Neuronal stem cell (in vitro differentiated cells): ENCODE measurements around the gene TTLL8.

Source experiments
- DNase-seq: peaks from one replicate; pipeline ENCODE4 v3.0.0-alpha.2; 2013; ENCODE audit warnings: low spot score
- H2AFZ ChIP-seq: one replicate; pipeline ENCODE4 v1.6.1; 2013; ENCODE audit warnings: mild to moderate bottlenecking, low read length, inconsistent platforms
- H2AK5ac ChIP-seq: 2 replicates; pipeline ENCODE4 v1.6.1; 2013; ENCODE audit warnings: low read depth, mild to moderate bottlenecking, inconsistent platforms, low read length, moderate library complexity, mixed read lengths
- H2BK120ac ChIP-seq: 2 replicates; pipeline ENCODE4 v1.6.1; 2013; ENCODE audit warnings: low read depth, mild to moderate bottlenecking, inconsistent platforms, low read length, moderate library complexity, mixed read lengths
- H2BK12ac ChIP-seq: one replicate; pipeline ENCODE4 v1.6.1; 2013; ENCODE audit warnings: low read length, inconsistent platforms
- H2BK15ac ChIP-seq: 2 replicates; pipeline ENCODE4 v1.6.1; 2013; ENCODE audit warnings: mild to moderate bottlenecking, low read length, inconsistent platforms, mixed read lengths
- H2BK5ac ChIP-seq: one replicate; pipeline ENCODE4 v1.6.1; 2013; ENCODE audit warnings: inconsistent platforms, mild to moderate bottlenecking, low read length, moderate library complexity
- H3K14ac ChIP-seq: one replicate; pipeline ENCODE4 v1.6.1; 2013; ENCODE audit warnings: low read length, inconsistent platforms
- H3K18ac ChIP-seq: 2 replicates; pipeline ENCODE4 v1.6.1; 2013; ENCODE audit warnings: low read length, inconsistent platforms
- H3K23ac ChIP-seq: 2 replicates; pipeline ENCODE4 v1.6.1; 2013; ENCODE audit warnings: low read depth, mild to moderate bottlenecking, mixed read lengths, low read length, inconsistent platforms; ENCODE audit not compliant: poor library complexity
- H3K27ac ChIP-seq: replicated peaks from 3 replicates; pipeline ENCODE4 v1.5.1; 2013; ENCODE audit warnings: low read length, inconsistent platforms
- H3K27me3 ChIP-seq, 3 experiments: 2 replicates each; pipeline ENCODE4 v1.6.1; 2013; ENCODE audit warnings: low read length in 3 of 3, mild to moderate bottlenecking in 2 of 3, inconsistent platforms in 1 of 3, low read depth in 1 of 3, mixed read lengths in 1 of 3, moderate library complexity in 1 of 3; ENCODE audit not compliant: control insufficient read depth in 3 of 3, insufficient read depth in 3 of 3
- H3K36me3 ChIP-seq, 2 donors: replicated peaks in 1 of 2; 2 replicates each; pipeline ENCODE4 v1.6.1; 2013; ENCODE audit warnings: low read length in 2 of 2; ENCODE audit not compliant: control insufficient read depth in 2 of 2, insufficient read depth in 2 of 2
- H3K4ac ChIP-seq: 2 replicates; pipeline ENCODE4 v1.6.1; 2013; ENCODE audit warnings: inconsistent platforms, mild to moderate bottlenecking, low read length, moderate library complexity
- H3K4me1 ChIP-seq, 2 donors: 1 replicate in 1 of 2; 2 replicates in 1 of 2; pipeline ENCODE4 v1.6.1; 2013; ENCODE audit warnings: low read length in 2 of 2, low read depth in 1 of 2; ENCODE audit not compliant: control insufficient read depth in 2 of 2, insufficient read depth in 1 of 2
- H3K4me2 ChIP-seq: one replicate; pipeline ENCODE4 v1.6.1; 2013; ENCODE audit warnings: mild to moderate bottlenecking, low read length, inconsistent platforms; ENCODE audit not compliant: insufficient read depth, poor library complexity, severe bottlenecking
- H3K4me3 ChIP-seq, 2 donors: 2 replicates each; pipeline ENCODE4 v1.5.1; 2013; ENCODE audit warnings: low read length in 2 of 2, mild to moderate bottlenecking in 2 of 2, inconsistent platforms in 1 of 2, moderate library complexity in 1 of 2
- H3K79me1 ChIP-seq: one replicate; pipeline ENCODE4 v1.6.1; 2013; ENCODE audit warnings: low read depth, mild to moderate bottlenecking, inconsistent platforms, low read length, moderate library complexity
- H3K9ac ChIP-seq: one replicate; pipeline ENCODE4 v1.6.1; 2013; ENCODE audit warnings: mild to moderate bottlenecking, low read depth, low read length, inconsistent platforms; ENCODE audit not compliant: poor library complexity
- H3K9me3 ChIP-seq, 2 donors: replicated peaks in 1 of 2; 2 replicates each; pipeline versions ENCODE3 to v1.6.1; 2013; ENCODE audit warnings: low read length in 2 of 2, mild to moderate bottlenecking in 2 of 2, inconsistent platforms in 1 of 2, low read depth in 1 of 2, mixed read lengths in 1 of 2, moderate library complexity in 1 of 2; ENCODE audit not compliant: control insufficient read depth in 2 of 2, insufficient read depth in 1 of 2
- H4K8ac ChIP-seq: one replicate; pipeline ENCODE4 v1.6.1; 2013; ENCODE audit warnings: low read depth, mild to moderate bottlenecking, inconsistent platforms, low read length, moderate library complexity
- H4K91ac ChIP-seq: one replicate; pipeline ENCODE4 v1.6.1; 2013; ENCODE audit warnings: low read length, low read depth, mild to moderate bottlenecking, inconsistent platforms; ENCODE audit not compliant: poor library complexity
- WGBS, 2 donors: extraction: QIAGEN DNeasy Blood & Tissue Kit; methylation state at CpG; one replicate each; pipeline ENCODE4 v1.1.7; 2013; ENCODE audit warnings: missing lambda C conversion rate in 2 of 2, mixed read lengths in 1 of 2; ENCODE audit not compliant: insufficient read length in 2 of 2, insufficient replicate concordance in 1 of 2; ENCODE audit errors: extremely low coverage in 2 of 2; 5-methylcytosine and 5-hydroxymethylcytosine counted together

TTLL8 gene

DNA sequence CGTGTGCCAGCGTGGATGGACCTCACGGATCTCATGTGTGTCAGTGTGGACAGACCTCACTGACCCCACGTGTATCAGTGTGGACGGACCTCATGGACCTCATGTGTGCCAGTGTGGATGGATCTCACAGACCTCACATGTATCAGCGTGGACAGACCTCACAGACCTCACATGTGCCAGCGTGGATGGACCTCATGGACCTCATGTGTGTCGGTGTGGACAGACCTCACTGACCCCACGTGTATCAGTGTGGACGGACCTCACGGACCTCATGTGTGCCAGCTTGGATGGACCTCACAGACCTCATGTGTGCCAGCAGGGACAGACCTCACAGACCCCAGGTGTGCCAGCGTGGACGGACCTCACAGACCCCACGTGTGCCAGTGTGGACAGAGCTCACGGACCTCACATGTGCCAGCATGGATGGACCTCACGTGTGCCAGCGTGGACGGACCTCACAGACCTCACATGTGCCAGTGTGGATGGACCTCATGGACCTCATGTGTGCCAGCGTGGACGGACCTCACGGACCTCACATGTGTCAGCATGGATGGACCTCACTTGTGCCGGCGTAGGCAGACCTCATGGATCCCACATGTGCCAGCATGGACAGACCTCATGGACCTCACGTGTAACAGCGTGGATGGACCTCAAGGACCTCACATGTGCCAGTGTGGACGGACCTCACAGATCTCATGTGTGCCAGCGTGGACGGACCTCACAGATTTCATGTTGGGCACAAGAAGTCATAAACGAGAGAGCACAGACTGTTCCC lies 18.2 kb downstream of the TTLL8 start:
- Histone ChIP-seq H3K27me3 (peaks cover 0 to 2% (median 2%) of the 10 kb centered on the region in 3 experiments), H3K36me3 (no peaks in the 10 kb centered on the region), H2AK5ac (no peak overlapping the region), H3K14ac (no peak overlapping the region), H3K9me3 (peaks cover 7 to 9% of the 10 kb centered on the region in 2 donors), H2BK5ac (no peak overlapping the region), H2AFZ (no peak overlapping the region), H3K79me1 (no peaks in the 10 kb centered on the region), H3K18ac (peak overlapping the region; percentile 13), H3K4me2 (no peak overlapping the region), H3K9ac (no peak overlapping the region), H3K27ac (no peak overlapping the region), H2BK15ac (peak overlapping the region; percentile 61), H4K91ac (no peak overlapping the region), H4K8ac (no peak overlapping the region), H2BK120ac (no peak overlapping the region), H2BK12ac (no peak overlapping the region), H3K4me1 (no peaks in the 10 kb centered on the region), H3K4ac (no peak overlapping the region), H3K23ac (peak overlapping the region; percentile 46), H3K4me3 (peak overlapping the region in 1 of 2 donors; percentile 63)
- no peak for DNase-seq
- WGBS, 2 donors, result no CpG with 5 or more reads among the region's 29 CpGs

DNA sequence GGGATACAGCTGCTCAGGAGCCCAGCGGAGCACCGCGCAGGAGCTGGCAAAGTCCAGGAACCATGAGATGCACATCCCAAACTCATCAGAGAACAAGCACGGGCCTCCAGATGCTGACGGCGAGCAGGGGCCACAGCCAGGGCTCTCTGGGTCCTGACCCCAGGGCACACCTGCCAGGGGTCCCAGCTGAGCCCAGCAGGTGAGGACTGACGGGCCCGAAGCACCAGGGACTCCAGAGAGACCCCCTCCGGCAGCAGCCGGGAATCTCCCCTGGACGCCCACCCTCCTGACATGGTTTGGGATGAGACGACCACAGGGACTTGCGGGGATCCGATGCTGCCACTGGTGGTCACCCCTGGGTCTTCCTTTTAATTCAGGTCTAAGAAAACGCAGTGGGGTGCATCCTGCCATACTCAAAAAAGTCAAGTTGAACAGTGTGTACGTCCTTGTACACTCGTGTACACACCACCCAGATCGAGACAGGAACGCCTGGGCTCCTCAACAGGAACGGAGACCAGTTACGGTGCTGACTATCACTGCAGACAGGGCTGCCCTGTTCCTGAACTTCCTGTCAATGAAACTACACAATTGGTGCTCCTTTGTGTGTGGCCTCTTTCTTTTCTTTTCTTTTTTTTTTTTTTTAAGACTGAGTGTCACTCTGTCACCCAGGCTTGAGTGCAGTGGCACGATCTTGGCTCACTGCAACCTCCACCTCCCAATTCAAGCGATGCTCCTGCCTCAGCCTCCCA lies 21.9 kb downstream of the TTLL8 start:
- no CpG with 5 or more reads among the region's 23 CpGs for WGBS, 2 donors
- Histone ChIP-seq H3K36me3 (no peaks in the 10 kb centered on the region), H3K27me3 (peaks cover 0 to 19% (median 5%) of the 10 kb centered on the region in 3 experiments), H2BK15ac (peak overlapping the region; percentile 96), H2BK5ac (no peak overlapping the region), H3K9me3 (peaks cover 7 to 9% of the 10 kb centered on the region in 2 donors), H3K4me2 (no peak overlapping the region), H2AFZ (no peak overlapping the region), H3K9ac (peak overlapping the region; percentile 70), H3K4me3 (peak overlapping the region in 1 of 2 donors; percentile 41), H3K4me1 (no peaks in the 10 kb centered on the region), H2BK12ac (peak overlapping the region; percentile 10), H3K23ac (no peak overlapping the region), H2BK120ac (no peak overlapping the region), H2AK5ac (peak overlapping the region; percentile 83), H3K79me1 (no peaks in the 10 kb centered on the region), H3K18ac (peak overlapping the region; percentile 19), H3K4ac (peak overlapping the region; percentile 23), H3K14ac (peak overlapping the region; percentile 71), H3K27ac (no peak overlapping the region), H4K8ac (no peak overlapping the region), H4K91ac (no peak overlapping the region)
- DNase-seq, result no peak

DNA sequence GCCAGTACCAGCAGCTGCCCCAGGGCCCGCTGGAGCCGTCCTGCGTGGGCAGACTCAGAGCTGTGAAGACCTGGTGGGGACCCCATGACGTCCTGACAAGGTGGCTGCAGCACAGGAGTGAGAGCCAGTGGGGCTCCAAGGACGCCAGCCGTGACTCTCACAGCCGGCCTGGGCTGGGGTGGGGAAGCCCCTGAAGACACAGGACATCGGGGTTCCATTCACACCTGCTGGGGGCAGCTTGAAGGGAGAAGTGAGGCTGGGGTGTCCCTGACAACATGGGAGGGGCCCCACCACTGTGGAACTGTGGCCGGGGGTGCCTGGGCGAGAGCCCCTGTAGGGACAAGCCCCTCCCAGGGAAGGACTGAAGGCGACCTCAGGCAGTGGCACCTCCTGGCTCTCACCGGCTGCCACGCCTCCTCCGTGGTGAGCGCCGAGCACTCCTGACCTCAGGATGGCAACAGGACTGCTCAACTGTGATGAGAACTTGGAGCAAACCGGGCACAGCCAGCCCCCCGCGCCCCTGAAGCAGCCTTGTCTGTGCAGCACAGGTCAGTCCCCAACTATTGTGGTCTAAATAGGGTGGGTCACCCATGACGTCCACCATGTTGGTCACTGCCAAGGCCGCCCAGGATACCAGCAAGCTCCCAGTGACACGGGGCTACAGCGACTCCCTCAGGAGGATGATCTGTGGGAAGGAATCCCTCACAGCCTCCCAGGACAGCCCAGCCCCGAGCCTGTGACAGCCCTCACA lies 22.8 kb downstream of the TTLL8 start:
- no peak overlapping the region for H4K91ac ChIP-seq

More for the DNA sequence above, 22.8 kb downstream of the TTLL8 start:
- Histone ChIP-seq H3K4me3 (no peak overlapping the region), H4K8ac (no peak overlapping the region), H2BK5ac (no peak overlapping the region), H3K4ac (peak overlapping the region; percentile 23), H2AK5ac (peak overlapping the region; percentile 83), H3K18ac (peak overlapping the region; percentile 19), H2BK15ac (peak overlapping the region; percentile 96), H3K4me2 (no peak overlapping the region), H2AFZ (no peak overlapping the region), H3K27me3 (peaks cover 0 to 27% (median 10%) of the 10 kb centered on the region in 3 experiments), H3K4me1 (peaks cover 0 to 1% of the 10 kb centered on the region in 2 donors), H3K36me3 (no peaks in the 10 kb centered on the region), H2BK12ac (peak overlapping the region; percentile 10), H2BK120ac (no peak overlapping the region), H3K79me1 (no peaks in the 10 kb centered on the region), H3K9ac (peak overlapping the region; percentile 70), H3K9me3 (peaks cover 7 to 9% of the 10 kb centered on the region in 2 donors), H3K27ac (no peak overlapping the region), H3K14ac (peak overlapping the region; percentile 71), H3K23ac (no peak overlapping the region)
- DNase-seq, result no peak
- WGBS, 2 donors, result no CpG with 5 or more reads among the region's 24 CpGs
